Measurements from ENCODE around the gene RECQL5.

GRCh38 chr17:75595284-75595919 lies 71.6 kb downstream of the RECQL5 start:
- TF ChIP-seq CTCF (IDR thresholded peaks at IDR 0.05; ENCODE audit: poor library complexity) (no peak), EZH2phosphoT487 (IDR thresholded peaks at IDR 0.05; ENCODE audit: low read depth, severe bottlenecking, unreplicated experiment) (no peak)
